Thymus (tissue), 11 donors: Measurements from ENCODE around the gene RPS6KL1. TPM values are rescaled to one million over a fixed set of nuclear protein-coding genes. Genes with fewer than 3 reads are reported as not detected.

ENCODE experiments used
- DNase-seq, 9 donors: peaks; one replicate each; pipeline ENCODE4 v3.0.0-alpha.2; 2013; ENCODE audit warnings: low spot score in 9 of 9, low read depth in 6 of 9, missing footprints in 1 of 9
- H3K27ac ChIP-seq, 2 donors: one replicate each; pipeline ENCODE4 v1.5.1; 2013; ENCODE audit warnings: control low read depth in 1 of 2, low read depth in 1 of 2, low read length in 1 of 2, mild to moderate bottlenecking in 1 of 2, moderate library complexity in 1 of 2
- H3K27me3 ChIP-seq, 2 donors: one replicate each; pipeline ENCODE4 v1.5.1; 2013; ENCODE audit warnings: low read length in 1 of 2; ENCODE audit not compliant: control insufficient read depth in 2 of 2, insufficient read depth in 1 of 2
- H3K36me3 ChIP-seq, 2 donors: one replicate each; pipeline ENCODE4 v1.5.1; 2013; ENCODE audit warnings: low read length in 1 of 2, mild to moderate bottlenecking in 1 of 2, moderate library complexity in 1 of 2; ENCODE audit not compliant: control insufficient read depth in 2 of 2, insufficient read depth in 2 of 2
- H3K4me1 ChIP-seq, 2 donors: one replicate each; pipeline ENCODE4 v1.5.1; 2013; ENCODE audit warnings: low read length in 2 of 2; ENCODE audit not compliant: control insufficient read depth in 2 of 2, insufficient read depth in 2 of 2
- H3K4me3 ChIP-seq, 2 donors: one replicate each; pipeline ENCODE4 v1.5.1; 2013; ENCODE audit warnings: low read length in 2 of 2, control low read depth in 1 of 2, mild to moderate bottlenecking in 1 of 2
- H3K9me3 ChIP-seq, 2 donors: one replicate each; pipeline ENCODE4 v1.5.1; 2013; ENCODE audit warnings: low read length in 1 of 2, mild to moderate bottlenecking in 1 of 2; ENCODE audit not compliant: control insufficient read depth in 2 of 2, insufficient read depth in 1 of 2
- WGBS: extraction: QIAGEN DNeasy Blood & Tissue Kit; methylation state at CpG from one replicate; pipeline ENCODE4 v1.1.7; 2013; 5-methylcytosine and 5-hydroxymethylcytosine counted together
- polyA plus RNA-seq: library from polyadenylated mRNA; stranded (reverse); fragments of 200-250 nt; gene quantifications from one replicate; pipeline ENCODE4 v1.2.3, GENCODE V29; 2013
- total RNA-seq: library from RNA; stranded (reverse); fragments of 120-200 nt; gene quantifications from one replicate; pipeline ENCODE4 v1.2.4, GENCODE V29; 2013
- donor health status: healthy.

The RPS6KL1 gene
- total and polyA plus RNA-seq, 2 donors, result 0.91 to 3.4 TPM

GRCh38 chr14:74917646-74918081 lies 5.4 kb downstream of the RPS6KL1 start:
- WGBS, result 91% methylated on average over 13 of the region's 13 CpGs
- Histone ChIP-seq H3K27me3 (peaks cover 0 to 2% of the 10 kb centered on the region in 2 donors), H3K4me3 (no peak overlapping the region), H3K4me1 (peaks cover 7 to 38% of the 10 kb centered on the region in 2 donors), H3K9me3 (no peaks in the 10 kb centered on the region), H3K36me3 (no peaks in the 10 kb centered on the region), H3K27ac (peak overlapping the region in 1 of 2 donors; percentile 30)
- no peak for DNase-seq

GRCh38 chr14:74917178-74917543 lies 5.9 kb downstream of the RPS6KL1 start:
- no peaks in the 10 kb centered on the region for H3K27me3 ChIP-seq
- WGBS, result 94% methylated on average over 5 of the region's 5 CpGs
- H3K36me3 ChIP-seq, result no peaks in the 10 kb centered on the region
- H3K9me3 ChIP-seq, result no peaks in the 10 kb centered on the region
- no peak for DNase-seq
- peak overlapping the region in 1 of 2 donors; percentile 57 for H3K27ac ChIP-seq
- no peak overlapping the region for H3K4me3 ChIP-seq
- peaks cover 9 to 41% of the 10 kb centered on the region in 2 donors for H3K4me1 ChIP-seq

GRCh38 chr14:74915826-74916225 lies 7.2 kb downstream of the RPS6KL1 start:
- Histone ChIP-seq H3K27ac (no peak overlapping the region), H3K36me3 (no peaks in the 10 kb centered on the region), H3K9me3 (no peaks in the 10 kb centered on the region), H3K27me3 (no peaks in the 10 kb centered on the region), H3K4me1 (peaks cover 9 to 53% of the 10 kb centered on the region in 2 donors), H3K4me3 (no peak overlapping the region)
- 72% methylated on average over 7 of the region's 7 CpGs for WGBS
- no peak for DNase-seq

GRCh38 chr14:74915426-74915825 lies 7.6 kb downstream of the RPS6KL1 start:
- 96% methylated on average over 4 of the region's 4 CpGs for WGBS
- H3K36me3 ChIP-seq, result no peaks in the 10 kb centered on the region
- no peak overlapping the region for H3K27ac ChIP-seq
- no peak for DNase-seq
- peaks cover 9 to 53% of the 10 kb centered on the region in 2 donors for H3K4me1 ChIP-seq
- H3K27me3 ChIP-seq, result no peaks in the 10 kb centered on the region
- H3K4me3 ChIP-seq, result no peak overlapping the region
- H3K9me3 ChIP-seq, result no peaks in the 10 kb centered on the region

GRCh38 chr14:74913986-74914573 lies 9.0 kb downstream of the RPS6KL1 start:
- WGBS, result 79% methylated on average over 6 of the region's 6 CpGs
- Histone ChIP-seq H3K36me3 (no peaks in the 10 kb centered on the region), H3K4me1 (peaks cover 9 to 55% of the 10 kb centered on the region in 2 donors), H3K27ac (peak overlapping the region; percentile 53 to 93), H3K4me3 (no peak overlapping the region), H3K27me3 (no peaks in the 10 kb centered on the region), H3K9me3 (no peaks in the 10 kb centered on the region)
- peak in 5 of 9 donors; percentile 19 to 63 (median 34) for DNase-seq

- DNase-seq, result peak; percentile 51 to 92 (median 74)
- peak overlapping the region; percentile 38 to 93 for H3K27ac ChIP-seq
- H3K9me3 ChIP-seq, result no peaks in the 10 kb centered on the region
- H3K4me3 ChIP-seq, result no peak overlapping the region
- no peaks in the 10 kb centered on the region for H3K36me3 ChIP-seq
- WGBS, result 47% methylated on average over 5 of the region's 5 CpGs
- no peaks in the 10 kb centered on the region for H3K27me3 ChIP-seq
- peaks cover 9 to 61% of the 10 kb centered on the region in 2 donors for H3K4me1 ChIP-seq
Measured at GRCh38 chr14:74913393-74913910, 9.6 kb downstream of the RPS6KL1 start.

- H3K36me3 ChIP-seq, result no peaks in the 10 kb centered on the region
- H3K27me3 ChIP-seq, result no peaks in the 10 kb centered on the region
- H3K9me3 ChIP-seq, result no peaks in the 10 kb centered on the region
- no peak for DNase-seq
- no peak overlapping the region for H3K4me3 ChIP-seq
- H3K27ac ChIP-seq, result peak overlapping the region; percentile 38 to 93
- WGBS, result 98% methylated on average over 10 of the region's 10 CpGs
- H3K4me1 ChIP-seq, result peaks cover 9 to 63% of the 10 kb centered on the region in 2 donors
Measured at GRCh38 chr14:74912801-74913200, 10.3 kb downstream of the RPS6KL1 start.

- 94% methylated on average over 6 of the region's 6 CpGs for WGBS
- Histone ChIP-seq H3K9me3 (no peaks in the 10 kb centered on the region), H3K27me3 (no peaks in the 10 kb centered on the region), H3K4me1 (peaks cover 9 to 63% of the 10 kb centered on the region in 2 donors), H3K36me3 (peaks cover under 1 to 3% of the 10 kb centered on the region in 2 donors), H3K27ac (peak overlapping the region in 1 of 2 donors; percentile 8), H3K4me3 (no peak overlapping the region)
- DNase-seq, result no peak
Measured at GRCh38 chr14:74912111-74912510, 10.9 kb downstream of the RPS6KL1 start.

GRCh38 chr14:74911704-74912103 lies 11.4 kb downstream of the RPS6KL1 start:
- 96% methylated on average over 5 of the region's 5 CpGs for WGBS
- Histone ChIP-seq H3K4me1 (peaks cover 9 to 63% of the 10 kb centered on the region in 2 donors), H3K4me3 (no peak overlapping the region), H3K27ac (no peak overlapping the region), H3K9me3 (no peaks in the 10 kb centered on the region), H3K27me3 (no peaks in the 10 kb centered on the region), H3K36me3 (peaks cover 4 to 5% of the 10 kb centered on the region in 2 donors)
- no peak for DNase-seq
